ENCODE results near the gene ADK.

ADK gene

GRCh38 chr10:74674927-74675326, 523.9 kb downstream of the ADK start:
- TF ChIP-seq CTCF (conservative IDR thresholded peaks at IDR 0.05; ENCODE audit: low read length): no peak
- DNase-seq (ENCODE audit: low read depth): no peak

GRCh38 chr10:74675484-74675883, 524.5 kb downstream of the ADK start:
- no peak for TF ChIP-seq CTCF (conservative IDR thresholded peaks at IDR 0.05; ENCODE audit: low read length)
- H3K4me3 ChIP-seq (ENCODE audit: low read length): no peak overlapping the region

More at GRCh38 chr10:74674927-74675326, 523.9 kb downstream of the ADK start:
- no peak overlapping the region for H3K4me3 ChIP-seq (ENCODE audit: low read length)

GRCh38 chr10:74677951-74678350, 526.9 kb downstream of the ADK start:
- no peak overlapping the region for H3K4me3 ChIP-seq (ENCODE audit: low read length)
- TF ChIP-seq CTCF (conservative IDR thresholded peaks at IDR 0.05; ENCODE audit: low read length): no peak
- DNase-seq (ENCODE audit: low read depth): no peak

More at GRCh38 chr10:74675484-74675883, 524.5 kb downstream of the ADK start:
- DNase-seq (ENCODE audit: low read depth): no peak

DNA sequence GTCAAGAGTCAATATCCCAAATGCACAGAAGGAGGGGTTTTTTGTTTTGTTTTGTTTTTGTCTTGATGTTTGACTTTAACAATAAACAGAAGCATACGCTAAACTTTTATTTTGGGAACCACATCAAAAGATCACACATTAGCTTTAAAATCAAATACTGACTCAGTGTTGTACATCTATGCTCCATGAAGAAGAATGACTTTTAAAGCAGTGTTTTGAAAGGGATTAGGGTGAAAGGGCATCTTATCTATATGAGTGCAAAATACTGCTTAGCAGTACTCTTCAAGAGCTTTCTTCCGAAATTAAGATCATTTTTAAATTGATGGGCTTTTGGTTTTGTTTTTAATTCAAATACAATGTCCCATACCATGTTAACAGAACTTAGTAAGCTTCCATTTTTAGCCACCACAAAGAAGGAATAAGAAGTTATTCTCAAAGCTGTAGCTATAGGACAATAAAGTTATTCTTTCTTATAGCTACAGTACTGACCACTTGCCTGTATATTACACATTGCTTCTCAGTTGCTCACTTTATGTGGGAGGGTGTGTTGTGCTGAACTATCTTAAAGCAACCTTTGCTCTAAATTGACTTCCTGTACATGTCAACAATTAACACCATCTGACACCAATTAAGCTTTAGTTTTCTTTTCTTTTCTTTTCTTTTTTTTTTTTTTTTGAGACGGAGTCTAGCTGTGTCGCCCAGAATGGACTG, 531.1 kb downstream of the ADK start:
- no peak overlapping the region for H3K4me3 ChIP-seq (ENCODE audit: low read length)
- DNase-seq (ENCODE audit: low read depth): peak; percentile 45
- TF ChIP-seq CTCF (conservative IDR thresholded peaks at IDR 0.05; ENCODE audit: low read length): no peak

GRCh38 chr10:74683067-74683466, 532.0 kb downstream of the ADK start:
- no peak overlapping the region for H3K4me3 ChIP-seq (ENCODE audit: low read length)
- no peak for TF ChIP-seq CTCF (conservative IDR thresholded peaks at IDR 0.05; ENCODE audit: low read length)
- peak; percentile 11 for DNase-seq (ENCODE audit: low read depth)

DNA sequence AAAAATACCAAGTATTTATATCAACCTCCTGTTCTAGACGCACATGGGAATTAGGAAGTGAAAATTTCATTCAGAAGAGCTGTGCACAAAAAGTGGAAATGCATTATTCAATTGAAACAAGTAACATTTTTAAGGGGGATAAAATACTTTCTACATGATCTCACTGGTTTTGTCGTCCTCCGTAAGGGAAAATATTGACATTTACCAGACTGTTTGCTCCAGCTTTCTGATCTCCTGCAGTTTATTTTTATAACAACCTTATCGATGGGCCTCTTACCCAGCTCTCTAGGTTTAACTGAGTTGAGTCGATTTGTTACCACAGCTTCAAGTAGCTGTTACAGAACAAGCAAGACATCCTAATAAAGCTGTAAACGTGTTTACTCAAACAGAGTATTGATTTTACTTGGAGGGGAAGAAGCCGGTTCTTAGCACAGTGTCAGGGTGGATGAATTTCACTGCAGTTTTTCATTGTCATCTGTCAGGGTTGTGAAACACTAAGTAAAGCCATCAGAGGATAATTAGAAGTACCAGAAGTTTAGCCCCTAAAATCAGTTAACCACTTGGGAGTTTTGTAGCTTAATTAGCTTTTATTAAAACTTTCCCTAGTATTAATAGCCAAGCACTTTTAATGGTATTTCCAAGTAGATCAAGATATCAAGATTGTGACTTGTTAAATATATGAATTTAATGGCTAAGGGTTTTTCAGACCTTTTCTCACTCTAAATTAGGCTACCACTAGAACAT, 532.8 kb downstream of the ADK start:
- no peak overlapping the region for H3K4me3 ChIP-seq (ENCODE audit: low read length)
- TF ChIP-seq CTCF (conservative IDR thresholded peaks at IDR 0.05; ENCODE audit: low read length): no peak
- no peak for DNase-seq (ENCODE audit: low read depth)

DNA sequence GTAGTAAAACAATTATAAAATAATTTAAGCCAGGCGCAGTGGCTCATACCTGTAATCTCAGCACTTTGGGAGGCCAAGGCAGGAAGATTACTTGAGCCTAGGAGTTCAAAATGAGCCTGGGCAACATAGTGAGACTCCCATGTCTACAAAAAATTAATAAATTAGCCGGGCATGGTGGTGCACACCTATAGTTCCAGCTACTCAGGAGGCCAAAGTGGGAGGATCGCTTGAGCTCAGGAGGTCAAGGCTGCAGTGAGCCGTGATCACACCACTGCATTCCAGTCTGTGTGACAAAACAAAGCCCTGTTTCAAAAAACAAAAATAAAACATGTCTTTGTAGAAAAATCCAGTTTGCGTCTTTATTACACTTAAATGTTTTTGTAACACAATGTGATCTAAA, 533.4 kb downstream of the ADK start:
- H3K4me3 ChIP-seq (ENCODE audit: low read length): no peak overlapping the region
- no peak for DNase-seq (ENCODE audit: low read depth)
- TF ChIP-seq CTCF (conservative IDR thresholded peaks at IDR 0.05; ENCODE audit: low read length): no peak

Data from AG10803 (cell line).